ENCODE results near the gene CFAP77. TPM values are rescaled to one million over a fixed set of nuclear protein-coding genes. Genes with fewer than 3 reads are reported as not detected.
"Not testable (repeated sequence)": the region's sequence is repeated elsewhere in the genome, so short reads cannot be mapped to it uniquely, and the experiment has no call there.

CFAP77 gene
- total RNA-seq, 1 donor from 2014 or later, result 0.13 TPM

DNA sequence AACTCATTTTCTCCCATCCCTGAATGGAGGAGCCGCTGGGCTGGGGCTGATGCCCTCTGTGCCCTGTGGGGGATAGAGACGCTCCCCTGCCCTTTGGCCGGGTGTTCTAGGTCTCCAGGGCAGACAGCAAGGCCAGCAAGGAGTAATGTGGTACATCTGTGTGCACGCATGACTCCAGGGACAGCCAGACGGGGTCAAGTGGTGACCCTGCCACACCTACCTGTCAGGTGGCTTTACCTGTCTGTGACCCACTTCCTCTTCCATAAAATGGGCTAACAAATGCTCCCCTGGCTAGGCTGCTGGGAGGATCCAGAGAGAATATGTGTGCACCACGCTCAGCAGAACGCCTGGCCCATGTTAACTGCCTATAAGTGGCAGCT is 137.0 kb downstream of the CFAP77 start:
- no peak for DNase-seq (ENCODE audit: low read depth in 2 of 2)

- no peak for DNase-seq (ENCODE audit: low read depth in 2 of 2)
Observed at GRCh38 chr9:132547436-132547835, 137.4 kb downstream of the CFAP77 start.

GRCh38 chr9:132547976-132548730 is 138.1 kb downstream of the CFAP77 start:
- peak; percentile 21 to 40 for DNase-seq (ENCODE audit: low read depth in 2 of 2)

- DNase-seq (ENCODE audit: low read depth in 2 of 2), result peak; percentile 77 to 87
Observed at GRCh38 chr9:132548751-132549640, 139.0 kb downstream of the CFAP77 start.

- DNase-seq (ENCODE audit: low read depth in 2 of 2), result no peak
Observed at GRCh38 chr9:132551556-132551955, 141.5 kb downstream of the CFAP77 start.

- DNase-seq (ENCODE audit: low read depth in 2 of 2), result no peak
Observed at GRCh38 chr9:132552041-132552440, 142.0 kb downstream of the CFAP77 start.

DNA sequence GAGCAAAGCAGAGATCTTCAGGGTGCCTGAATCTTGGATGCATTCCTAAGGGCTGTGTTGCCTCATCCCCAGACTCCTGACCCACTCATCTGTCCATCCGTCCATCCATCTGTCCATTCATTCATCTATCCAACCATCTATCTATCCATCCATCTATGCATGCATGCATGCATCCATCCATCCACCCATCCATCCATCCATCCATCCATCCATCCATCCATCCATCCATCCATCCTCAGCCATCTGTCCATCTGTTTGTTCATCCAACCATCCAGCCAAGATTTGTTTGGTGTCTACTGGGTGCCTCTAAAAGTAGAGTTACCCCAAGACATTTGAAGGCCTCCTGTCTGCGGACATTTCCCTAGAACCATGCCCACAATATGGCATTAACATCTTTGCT is 144.7 kb downstream of the CFAP77 start:
- no peak for DNase-seq (ENCODE audit: low read depth in 2 of 2)

GRCh38 chr9:132555528-132555927 is 145.5 kb downstream of the CFAP77 start:
- no peak for DNase-seq (ENCODE audit: low read depth in 2 of 2)

DNA sequence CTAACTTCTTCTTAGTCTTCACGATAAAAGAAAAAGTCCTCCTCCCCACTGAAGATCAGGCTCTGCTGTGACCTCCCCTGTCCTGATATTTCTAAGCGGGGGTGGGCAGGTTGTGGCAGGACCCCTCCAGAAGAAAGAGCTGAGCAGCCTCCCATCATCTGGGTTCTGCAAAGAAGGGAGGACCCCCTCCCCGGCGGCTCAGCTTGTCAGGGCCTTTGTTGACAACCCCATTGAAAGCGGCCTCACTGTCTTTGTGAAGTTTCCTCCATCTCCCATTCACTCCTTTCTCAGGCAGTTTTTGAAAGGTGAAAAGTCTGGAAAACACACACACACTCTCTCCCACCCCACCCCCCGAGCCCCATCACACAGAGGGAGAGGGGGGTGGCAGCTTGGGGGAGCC is 146.2 kb downstream of the CFAP77 start:
- no peak for DNase-seq (ENCODE audit: low read depth in 2 of 2)

DNA sequence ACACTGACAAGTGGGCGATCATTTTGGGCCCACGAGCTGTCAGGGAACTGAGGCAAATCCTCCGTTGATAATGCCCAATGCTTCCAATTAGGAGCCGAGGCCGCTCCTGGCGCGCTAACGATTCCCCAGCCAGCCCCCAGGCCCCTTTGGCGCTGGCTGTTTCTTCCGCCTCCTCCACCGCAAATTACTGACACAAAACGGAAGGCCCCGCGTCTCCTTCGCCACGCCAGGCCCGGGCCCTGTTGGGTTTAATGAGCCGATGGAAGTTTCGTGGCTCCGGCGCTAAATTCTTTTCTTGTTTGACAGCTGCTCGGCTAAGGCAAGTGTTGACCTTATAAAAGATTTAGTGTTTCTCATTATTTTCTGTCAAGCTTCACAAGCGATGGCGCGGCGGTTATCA is 146.7 kb downstream of the CFAP77 start:
- no peak for DNase-seq (ENCODE audit: low read depth in 2 of 2)

DNA sequence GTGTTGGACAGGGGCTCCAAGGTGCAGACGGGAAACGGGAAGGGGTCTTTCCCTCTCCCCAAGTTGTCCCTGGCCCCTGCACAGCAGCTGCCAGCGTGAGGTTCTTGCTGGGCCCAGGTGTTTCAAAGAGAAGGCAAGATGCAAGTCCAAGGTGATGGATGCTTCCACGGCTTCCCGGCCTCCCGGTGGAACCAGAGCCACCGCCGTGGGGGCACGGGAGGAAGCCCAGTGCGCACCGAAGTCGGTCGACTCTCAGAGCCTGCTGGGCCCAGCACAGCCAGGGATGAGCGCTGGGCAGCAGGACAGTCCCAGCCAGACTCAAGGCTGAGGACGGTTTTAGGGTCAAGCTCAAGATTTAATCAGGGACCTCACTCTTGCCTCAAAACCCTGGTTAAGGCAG is 147.1 kb downstream of the CFAP77 start:
- no peak for DNase-seq (ENCODE audit: low read depth in 2 of 2)

- no peak for DNase-seq (ENCODE audit: low read depth in 2 of 2)
Observed at GRCh38 chr9:132559711-132560110, 149.7 kb downstream of the CFAP77 start.

GRCh38 chr9:132560616-132561202 is 150.7 kb downstream of the CFAP77 start:
- peak in 1 of 2 donors; percentile 7 for DNase-seq (ENCODE audit: low read depth in 2 of 2)

GRCh38 chr9:132562306-132562573 is 152.2 kb downstream of the CFAP77 start:
- peak; percentile 17 to 35 for DNase-seq (ENCODE audit: low read depth in 2 of 2)

DNA sequence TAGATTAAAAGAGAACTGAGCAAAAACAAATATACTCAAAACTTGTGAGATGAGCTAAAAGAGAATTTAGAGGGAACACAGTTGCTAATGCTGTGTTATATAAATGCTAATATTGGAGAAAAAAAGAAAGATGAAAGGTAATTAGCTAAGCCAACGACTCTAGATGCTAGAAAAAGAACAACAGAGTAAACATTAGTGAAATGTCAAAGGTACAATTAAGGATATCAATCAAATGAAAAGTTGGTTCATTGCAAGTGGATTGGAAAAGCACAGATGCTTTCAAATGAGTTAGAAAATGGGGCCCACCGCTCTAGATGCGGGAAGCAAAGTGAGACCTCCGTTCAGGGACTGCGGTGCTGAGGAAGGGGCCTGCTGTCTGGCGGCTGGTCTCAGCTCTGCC is 154.5 kb downstream of the CFAP77 start:
- no peak for DNase-seq (ENCODE audit: low read depth in 2 of 2)

GRCh38 chr9:132568787-132569186 is 158.8 kb downstream of the CFAP77 start:
- not testable (repeated sequence) for DNase-seq (ENCODE audit: low read depth in 2 of 2)

- no peak for DNase-seq (ENCODE audit: low read depth in 2 of 2)
Observed at GRCh38 chr9:132571806-132572600, 162.0 kb downstream of the CFAP77 start.

DNA sequence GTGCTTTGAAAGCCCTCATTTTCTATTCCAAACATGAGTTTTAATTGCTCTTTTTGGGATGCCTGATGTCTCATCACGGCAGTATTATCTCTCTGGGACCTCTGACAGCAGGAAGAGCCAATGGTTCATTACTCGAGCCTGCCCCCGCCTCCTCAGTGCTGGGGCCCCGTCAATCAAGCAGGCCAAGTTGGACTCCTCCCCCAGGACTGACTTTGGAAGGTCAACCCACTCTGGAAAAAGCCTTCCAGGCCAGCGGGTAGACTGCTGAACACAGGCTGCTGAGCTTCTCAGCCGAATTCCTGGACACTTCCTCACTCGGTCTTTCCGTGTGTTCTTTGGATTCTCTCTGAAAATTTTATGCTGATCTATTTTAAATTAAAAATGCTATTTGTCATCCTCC is 162.9 kb downstream of the CFAP77 start:
- no peak for DNase-seq (ENCODE audit: low read depth in 2 of 2)

GRCh38 chr9:132575005-132575609 is 165.1 kb downstream of the CFAP77 start:
- DNase-seq (ENCODE audit: low read depth in 2 of 2), result peak; percentile 63 to 81

GRCh38 chr9:132575811-132576210 is 165.8 kb downstream of the CFAP77 start:
- no peak for DNase-seq (ENCODE audit: low read depth in 2 of 2)

GRCh38 chr9:132577119-132577518 is 167.1 kb downstream of the CFAP77 start:
- DNase-seq (ENCODE audit: low read depth in 2 of 2), result no peak

Measured in dermis microvascular lymphatic vessel endothelial cell (primary cell).